HG02973 (cell line): ENCODE measurements around the gene CDK11A.
"Not testable (repeated sequence)": the region's sequence is repeated elsewhere in the genome, so short reads cannot be mapped to it uniquely, and the experiment has no call there.

Experiments
- ATAC-seq: cut with Tn5 transposase; IDR thresholded peaks from one replicate; pipeline ENCODE4 v1.9.1; 2021; ENCODE audit warnings: moderate library complexity; ENCODE audit not compliant: unreplicated experiment

The CDK11A gene

DNA sequence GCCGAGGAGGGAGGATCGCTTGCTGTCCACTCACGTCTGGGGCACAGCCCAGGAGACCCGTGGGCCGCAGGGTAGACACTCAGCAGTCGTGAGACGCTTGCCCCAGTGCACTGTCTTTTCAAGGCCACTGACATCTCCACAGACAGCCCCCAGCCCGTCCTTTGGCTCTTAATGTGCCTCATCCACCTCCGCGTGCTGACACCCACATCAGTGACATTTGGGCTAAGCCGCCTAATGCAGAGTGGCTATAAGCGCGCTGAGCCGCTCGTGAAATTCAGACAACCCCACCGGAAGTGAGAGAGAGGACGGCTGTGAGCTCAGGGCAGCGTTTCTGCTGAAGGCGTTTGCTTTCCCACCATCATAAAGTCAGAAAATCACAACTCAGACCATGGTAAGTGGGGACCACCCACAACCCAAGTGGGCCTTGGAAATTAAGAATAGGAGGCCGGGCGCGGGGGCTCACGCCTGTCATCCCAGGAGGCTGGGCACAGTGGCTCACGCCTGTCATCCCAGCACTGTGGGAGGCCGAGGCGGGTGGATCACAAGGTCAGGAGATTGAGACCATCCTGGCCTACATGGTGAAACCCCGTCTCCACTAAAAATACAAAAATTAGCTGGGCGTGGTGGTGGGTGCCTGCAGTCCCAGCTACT lies 40.0 kb downstream of the CDK11A start:
- ATAC-seq, result no peak

DNA sequence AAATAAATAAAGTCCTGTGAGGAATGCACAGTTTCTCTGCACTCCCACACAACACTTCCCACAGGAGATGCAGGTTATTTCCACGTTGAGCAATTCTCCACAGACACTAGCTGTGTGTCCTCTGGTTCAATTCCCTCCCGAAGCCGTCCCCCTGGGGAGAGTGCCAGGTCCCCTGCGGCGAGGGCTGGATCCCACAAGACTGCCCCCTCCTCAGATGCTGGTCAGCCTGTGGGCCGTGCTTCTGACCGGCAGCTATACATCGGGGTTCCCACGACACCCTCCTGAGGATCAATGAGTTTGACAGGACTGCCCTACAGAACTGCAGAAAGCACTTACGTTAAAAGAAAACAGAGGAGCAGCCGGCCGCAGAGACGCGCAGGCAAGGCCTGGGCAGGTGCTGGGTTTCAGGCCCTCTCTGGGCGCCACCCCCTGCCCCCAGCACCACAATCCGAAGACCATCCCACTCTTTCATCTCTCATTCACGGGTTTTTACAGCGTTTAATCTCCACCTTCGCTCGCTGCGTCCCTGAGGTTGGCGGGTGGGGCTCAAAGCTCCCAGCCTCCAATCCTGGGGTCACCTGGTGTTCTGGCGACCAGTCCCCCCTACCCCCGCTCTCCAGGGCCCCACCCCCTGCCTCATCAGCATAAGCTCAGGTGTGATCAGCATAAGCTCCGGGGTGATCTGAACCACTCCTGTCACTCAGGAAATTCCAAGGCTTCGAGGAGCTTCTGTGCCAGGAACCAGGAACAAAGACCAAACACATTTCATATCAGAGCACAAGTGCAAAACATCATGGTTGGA lies 40.9 kb downstream of the CDK11A start:
- no peak for ATAC-seq

DNA sequence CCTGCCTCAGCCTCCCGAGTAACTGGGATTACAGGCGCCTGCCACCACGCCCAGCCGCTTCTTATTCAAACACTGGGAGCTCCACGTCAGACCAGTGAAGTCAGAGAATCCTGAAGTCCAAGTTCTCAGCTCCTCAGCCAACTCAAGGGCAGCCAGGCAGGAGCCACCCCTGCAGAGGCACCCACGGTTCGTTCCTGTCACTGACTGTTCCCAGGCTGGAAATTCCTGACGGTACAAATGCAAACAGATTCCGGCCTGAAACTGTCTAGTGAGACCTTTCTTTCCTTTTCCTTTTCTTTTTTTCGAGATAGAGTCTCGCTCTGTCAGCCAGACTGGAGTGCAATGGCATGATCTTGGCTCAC lies 43.3 kb downstream of the CDK11A start:
- no peak for ATAC-seq

DNA sequence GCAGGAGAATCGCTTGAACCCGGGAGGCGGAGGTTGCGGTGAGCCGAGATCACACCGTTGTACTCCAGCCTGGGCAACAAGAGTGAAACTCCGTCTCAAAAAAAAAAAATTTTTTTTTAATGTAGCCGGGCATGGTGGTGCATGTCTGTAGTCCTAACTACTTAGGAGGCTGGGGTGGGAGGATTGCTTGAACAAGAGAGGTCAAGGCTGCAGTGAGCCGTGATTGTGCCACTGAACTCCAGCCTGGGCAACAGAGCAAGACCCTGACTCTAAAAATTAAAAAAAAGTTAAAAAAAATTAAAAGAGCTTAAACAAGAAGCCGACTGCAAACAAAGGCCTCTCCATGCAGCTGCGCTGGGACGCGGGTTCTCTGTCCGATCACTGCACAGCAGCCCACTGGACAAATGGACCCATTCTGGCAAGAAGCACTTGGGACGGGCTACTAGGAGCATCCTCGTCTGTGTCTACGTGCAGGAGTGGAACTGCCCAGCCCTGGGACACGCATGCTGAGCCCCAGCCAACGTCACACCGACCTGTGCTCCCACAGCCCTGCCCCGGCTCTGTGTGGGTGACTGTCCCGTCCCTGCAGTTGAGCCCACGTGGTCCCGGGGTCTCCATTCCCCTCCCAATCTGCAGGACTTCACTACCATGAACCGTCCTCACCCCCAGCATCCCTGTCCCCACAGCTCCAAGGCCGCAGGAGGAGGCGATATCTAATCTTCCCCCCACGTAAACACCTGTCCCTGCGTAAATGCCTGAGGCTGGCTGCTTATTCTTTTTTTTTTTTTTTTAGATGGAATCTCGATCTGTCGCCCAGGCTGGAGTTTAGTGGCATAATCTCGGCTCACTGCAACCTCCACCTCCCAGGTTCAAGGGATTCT lies 43.9 kb downstream of the CDK11A start:
- ATAC-seq, result no peak

DNA sequence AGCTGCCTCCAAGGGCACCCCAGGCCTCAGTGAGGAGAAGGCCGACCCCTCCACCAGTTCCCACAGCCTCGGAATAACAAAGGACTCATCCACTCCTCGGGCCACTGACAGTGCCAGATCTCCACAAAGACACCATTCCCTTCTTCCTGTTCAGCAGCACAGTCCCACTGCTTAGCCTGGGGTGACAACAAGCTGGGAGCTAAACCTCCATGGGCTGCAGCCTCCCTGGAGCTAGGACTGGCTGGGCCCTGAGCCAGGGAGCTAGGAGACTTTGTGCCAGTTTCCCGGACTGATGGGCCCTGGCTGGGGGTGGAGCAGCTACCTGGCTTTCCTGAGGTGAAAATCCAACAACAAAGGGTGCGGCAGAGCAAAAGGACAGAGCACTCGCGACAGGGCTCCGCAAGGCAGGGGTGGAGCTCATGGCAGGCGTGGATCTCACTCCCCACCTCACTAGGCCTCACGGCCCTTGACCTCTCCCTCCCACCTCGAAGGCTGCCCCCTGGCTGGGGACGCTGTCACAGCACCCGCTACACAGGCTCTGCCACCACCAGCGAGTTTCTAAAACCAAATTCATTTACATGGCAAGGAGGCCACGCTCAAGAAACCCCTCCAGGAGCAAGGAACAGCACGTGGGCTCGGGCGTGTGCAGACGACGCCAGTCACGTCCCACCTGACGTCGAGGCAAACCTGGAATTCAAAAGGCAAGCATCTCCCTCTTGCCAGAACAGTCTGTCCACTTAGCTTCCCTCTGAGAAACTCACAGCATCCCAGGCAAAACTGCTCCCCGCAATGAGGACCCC lies 45.4 kb downstream of the CDK11A start:
- peak; percentile 1 for ATAC-seq

DNA sequence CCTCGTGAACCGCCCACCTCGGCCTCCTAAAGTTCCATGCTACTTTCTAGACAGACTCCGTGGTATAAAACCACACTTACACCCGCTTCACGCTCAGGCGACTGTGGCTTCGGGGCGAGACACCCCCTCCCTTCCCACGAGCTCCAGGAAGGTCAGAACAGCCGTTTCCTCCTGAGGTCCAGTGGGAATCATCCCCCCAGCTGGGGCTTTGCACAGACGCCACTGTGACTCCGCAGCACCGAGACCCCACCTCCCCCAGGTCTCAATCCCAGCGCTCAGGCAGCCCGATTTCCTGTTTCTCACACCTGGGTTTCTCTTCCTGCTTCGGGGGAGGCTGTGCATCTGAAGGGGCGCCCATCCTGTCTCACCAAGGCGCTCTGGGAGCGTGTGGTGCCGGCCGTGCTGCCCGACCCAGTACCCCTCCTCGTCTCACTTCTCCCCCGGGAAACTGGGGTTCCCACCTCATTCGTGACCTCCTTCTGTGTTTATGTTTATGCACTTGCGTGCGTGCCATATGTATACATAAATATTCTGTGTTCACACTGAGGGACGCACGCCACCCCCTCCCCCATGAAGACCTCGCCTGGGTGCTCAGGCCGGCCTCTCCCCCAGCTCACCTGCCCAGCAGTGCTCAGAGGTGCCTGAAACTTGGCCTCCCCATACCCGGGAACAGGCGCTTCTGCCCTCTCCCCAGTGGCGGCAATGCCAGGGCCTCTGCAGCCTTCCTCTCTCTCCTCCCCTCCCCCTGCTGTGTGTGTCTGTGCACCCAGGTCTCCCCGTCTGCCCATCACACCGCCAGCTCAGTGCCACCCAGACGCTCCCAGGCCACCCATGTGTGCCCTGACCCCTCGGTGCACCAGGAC lies 46.2 kb downstream of the CDK11A start:
- ATAC-seq, result peak; percentile 64

DNA sequence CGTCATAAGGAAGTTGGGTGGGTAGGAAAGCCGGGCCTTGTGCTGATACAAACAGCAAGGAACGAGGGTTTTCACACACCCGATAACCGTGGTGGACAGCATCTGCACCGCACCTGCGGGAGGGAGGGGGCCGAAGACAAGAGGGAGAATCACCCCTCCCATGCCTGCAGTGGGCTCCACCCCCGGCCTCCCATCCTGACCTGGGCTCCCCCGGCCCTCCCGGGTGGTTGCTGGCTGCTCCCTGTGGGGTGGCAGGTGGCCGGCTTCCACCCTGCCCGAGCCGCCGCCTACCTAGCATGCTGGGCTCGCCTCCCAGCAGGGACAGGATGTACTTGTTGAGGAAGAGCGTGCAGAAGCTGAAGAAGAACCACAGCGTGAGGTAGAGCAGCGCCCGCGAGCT lies 48.1 kb downstream of the CDK11A start:
- ATAC-seq, result not testable (repeated sequence)

DNA sequence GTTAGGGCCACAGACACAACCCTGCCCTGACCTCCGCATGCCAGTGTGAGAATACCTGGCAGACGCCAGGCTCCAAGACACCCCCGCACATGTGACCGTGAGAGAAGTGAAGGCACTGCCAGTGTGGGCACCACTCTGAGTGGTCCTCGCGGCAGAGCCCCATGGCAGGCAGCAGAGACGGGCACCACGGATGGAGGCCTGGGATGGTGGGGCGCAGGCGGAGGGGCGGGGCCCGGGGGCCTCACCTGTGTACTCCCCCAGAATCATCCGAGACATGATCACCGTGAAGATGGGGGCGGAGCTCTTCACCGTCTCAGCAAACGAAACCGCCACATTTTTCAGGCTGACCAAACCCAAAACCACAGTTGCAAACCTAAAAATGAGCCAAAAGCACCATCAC lies 48.9 kb downstream of the CDK11A start:
- ATAC-seq, result not testable (repeated sequence)

DNA sequence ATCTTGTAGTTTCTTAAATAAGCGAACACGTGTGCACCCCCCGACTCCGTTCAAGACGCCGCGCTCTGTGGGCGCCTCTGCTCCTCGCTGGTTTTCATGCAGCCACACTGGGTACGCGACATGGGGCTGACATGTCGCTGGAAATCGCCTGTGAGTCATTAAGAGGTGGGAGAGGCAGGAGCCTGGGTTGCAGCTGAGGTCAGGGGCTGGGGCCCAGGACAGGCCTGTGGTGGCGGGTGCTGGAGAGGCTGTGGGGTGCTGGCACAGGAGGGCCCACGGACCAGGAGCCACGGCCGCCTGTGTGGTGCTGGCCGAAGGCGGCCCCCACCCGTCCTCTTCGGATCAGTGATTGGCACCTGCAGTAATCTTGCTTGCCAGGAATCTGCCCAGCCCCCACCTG lies 49.4 kb downstream of the CDK11A start:
- not testable (repeated sequence) for ATAC-seq

DNA sequence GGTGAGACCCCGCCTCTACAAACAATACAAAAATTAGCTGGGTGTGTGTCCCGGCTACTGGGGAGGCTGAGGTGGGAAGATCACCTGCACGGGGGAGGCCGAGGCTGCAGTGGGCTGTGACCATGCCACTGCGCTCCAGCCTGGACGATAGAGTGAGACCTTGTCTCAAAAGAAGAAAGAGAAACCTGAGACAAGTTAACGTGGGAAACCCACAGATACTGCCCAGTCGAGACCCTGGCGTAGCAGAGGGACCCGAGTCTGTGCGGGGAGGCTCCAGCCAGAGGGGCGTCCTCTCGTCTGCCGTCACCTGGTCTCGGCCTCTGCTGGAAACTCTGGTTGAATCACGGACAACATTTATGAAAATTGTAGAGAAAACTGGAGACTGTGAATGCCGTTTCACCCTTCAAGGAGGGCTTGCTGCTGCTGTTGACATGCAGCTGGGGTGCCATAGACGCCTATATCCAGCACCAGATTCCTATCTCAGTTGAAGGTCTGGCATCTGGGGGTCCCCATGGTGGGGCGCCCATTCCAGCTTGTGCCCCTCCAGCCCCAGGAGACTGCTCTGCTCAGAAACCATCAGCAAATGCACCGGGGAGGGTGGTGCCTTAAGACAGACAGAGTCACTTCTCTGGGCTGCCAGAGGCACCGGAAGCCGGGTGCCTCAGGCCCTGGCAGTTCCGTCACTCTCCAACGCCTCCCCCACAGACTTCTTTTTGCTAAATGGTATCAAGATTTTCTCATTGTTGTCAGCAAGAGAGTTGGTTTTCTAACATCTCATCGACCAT lies 51.8 kb downstream of the CDK11A start:
- no peak for ATAC-seq

DNA sequence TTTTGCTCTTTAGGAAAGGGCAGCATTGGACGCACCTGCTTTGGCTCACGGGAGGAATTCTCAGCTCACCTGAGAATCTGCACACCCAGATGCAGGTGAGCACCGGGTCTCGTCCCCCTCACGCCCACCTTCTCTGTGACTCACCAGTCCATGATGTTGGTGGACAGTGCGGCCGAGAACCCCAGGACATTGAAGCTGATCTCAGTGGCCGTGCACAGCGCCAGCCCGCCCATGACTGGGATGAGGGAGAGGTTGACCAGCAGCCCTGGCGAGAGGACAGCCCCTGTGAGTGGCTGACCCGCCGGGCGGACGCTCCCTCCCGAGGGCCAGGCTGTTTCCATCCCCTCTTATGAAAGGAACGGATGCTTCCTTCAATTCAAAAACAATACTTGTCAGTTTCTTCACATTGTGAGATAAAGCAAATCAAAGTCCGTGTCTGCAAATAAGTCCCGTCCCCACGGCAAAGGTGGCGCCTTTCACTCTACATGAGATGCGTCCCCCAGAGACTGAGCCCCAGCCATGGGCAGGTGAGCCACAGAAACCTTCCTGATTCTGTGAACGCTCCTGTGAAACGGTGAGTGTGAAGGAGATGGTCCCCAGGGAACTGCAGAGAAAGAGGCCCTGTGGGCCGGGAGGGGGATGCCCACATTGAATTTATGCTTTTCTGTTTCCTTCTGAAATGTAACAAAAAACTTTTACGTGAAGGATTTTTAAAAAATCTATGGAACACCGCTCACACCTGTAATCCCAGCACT lies 52.6 kb downstream of the CDK11A start:
- no peak for ATAC-seq

DNA sequence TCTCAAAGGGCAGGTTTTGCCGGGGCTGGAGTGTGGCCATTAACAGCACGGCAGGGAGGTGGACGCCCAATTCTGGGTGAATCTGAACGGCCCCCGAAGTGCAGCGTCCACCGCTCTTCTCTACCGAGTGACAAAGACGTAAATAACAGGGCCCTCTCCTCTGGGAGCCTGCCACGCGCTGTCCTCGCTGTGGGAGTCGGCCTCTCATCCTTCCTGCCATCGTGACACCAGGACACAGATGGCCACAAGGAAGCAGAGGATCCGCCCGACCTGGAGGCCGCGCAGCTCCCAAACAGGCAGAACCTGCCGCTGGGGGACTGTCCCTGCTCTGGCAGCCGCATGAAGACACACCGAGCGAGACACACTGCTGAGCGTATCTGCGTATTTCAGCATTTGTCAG lies 53.3 kb downstream of the CDK11A start:
- ATAC-seq, result no peak

DNA sequence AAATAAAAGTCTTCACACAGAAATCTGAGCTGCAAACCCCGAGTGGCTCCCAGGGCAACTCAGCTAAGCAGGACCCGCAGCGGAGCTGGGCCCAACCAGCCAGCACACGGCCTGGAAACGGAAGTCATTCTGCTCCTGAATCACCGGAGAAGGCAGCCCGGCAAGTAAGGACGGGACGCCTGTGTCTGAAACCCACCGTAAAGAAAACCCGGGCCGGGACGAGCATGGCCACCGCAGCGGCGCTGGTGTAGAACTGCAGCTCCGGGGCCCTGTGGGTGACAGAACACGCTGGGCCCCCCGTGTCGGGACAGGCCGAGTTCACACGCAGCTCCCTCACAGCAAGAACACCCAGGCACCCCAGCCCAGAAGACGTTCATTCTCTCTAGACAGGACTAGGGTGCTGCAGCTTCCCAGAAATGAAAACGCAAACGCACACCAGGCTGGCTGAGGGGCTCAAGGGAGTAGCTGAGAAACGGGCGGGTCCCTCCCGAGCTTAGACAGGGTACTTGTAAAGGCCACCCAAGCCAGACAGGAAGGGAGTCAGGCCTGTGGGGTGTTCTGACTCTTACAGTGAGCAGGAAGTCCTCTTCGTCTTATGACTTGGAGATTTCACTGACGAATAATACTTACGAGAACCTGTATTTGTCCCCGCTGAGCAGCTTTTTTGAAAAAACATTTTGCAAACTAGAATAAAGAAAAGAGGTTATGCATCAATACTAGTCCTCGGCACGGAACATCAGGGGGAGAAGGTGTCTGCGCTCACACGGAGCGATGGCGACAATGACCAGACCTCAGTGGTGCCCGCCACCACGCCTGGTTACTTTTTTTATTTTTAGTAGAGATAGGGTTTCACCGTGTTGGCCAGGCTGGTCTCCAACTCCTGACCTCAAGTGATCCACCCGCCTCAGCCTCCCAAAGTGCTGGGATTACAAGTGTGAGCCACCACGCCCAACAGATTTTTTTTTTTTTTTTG lies 54.4 kb downstream of the CDK11A start:
- ATAC-seq, result no peak

DNA sequence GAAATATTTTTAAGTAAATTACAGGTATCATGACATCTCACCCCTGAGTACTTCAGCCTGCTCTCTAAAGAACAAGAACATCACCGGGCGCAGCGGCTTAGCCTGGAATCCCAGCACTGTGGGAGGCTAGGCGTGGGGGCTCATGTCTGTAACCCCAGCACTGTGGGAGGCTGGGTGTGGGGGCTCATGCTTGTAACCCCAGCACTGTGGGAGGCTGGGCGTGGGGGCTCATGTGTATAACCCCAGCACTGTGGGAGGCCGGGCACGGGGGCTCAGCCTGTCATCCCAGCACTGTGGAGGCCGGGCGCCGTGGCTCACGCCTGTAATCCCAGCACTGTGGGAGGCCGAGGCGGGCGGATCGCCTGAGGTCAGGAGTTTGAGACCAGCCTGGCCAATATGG lies 57.6 kb downstream of the CDK11A start:
- ATAC-seq, result no peak

DNA sequence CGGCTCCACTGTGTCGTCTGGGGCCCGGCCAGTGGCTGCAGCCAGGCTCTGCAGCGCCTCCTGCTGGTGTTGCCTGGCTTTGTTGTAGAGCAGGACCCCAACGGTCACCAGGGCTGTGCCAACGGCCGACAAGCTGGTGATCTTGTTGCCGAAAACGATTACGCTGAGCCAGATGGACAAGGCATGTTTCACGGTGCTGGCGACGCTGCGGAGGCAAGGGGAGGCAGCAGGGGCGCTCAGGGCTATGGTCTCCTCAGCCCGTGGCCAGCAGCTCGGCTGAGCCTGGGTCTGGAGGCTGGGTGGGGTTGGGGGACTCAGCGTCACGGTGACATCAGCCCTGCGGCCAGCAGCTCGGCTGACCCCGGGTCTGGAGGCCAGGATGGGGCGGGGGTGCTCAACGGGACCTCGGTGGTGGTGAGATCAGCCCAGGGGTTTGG lies 58.3 kb downstream of the CDK11A start:
- no peak for ATAC-seq

DNA sequence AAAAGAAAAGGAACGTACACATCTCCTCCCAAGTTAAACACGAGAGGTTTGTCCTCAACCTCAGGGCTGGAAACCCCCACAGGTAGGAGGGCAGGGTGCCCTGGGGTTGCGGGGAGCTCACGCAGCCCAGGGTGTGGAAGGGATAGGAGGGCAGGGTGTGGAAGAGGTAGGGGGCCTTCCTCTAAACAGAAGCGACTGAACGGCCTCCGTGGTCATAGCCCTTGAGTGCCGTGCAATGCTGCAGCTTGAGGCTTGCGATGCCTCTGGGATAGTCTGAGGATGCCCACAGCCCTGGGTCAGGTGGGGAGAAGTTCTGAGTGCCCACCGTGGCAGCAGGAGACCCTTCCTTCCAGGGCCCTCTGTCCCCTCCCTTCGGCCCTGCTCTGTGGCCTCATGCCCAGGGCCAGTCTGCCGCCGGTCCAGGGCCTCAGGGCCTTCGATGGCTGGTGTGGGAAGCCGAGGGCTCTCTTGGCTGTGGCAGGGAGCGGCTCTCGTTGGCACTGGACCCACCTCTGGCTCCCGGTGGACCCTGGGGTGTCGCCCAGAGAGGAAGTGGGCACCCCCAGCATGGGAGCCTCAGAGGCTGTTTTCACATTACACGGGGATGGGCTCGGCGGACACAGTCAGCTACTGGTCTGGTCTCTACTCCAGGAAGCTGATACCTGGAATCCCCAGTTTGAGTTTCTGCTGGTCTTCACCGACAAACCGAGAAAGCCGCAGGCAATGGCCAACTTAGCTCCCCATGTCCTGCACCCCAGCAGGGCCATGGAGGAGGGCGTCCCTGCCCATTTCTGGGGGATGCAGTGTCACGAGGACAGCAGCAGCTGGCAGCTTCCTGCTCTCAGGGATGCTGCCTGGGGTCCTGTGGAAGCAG lies 59.0 kb downstream of the CDK11A start:
- ATAC-seq, result no peak
